HL-60 (cell line): ENCODE results near the gene CRTC3.

Experiments
- CTCF ChIP-seq: IDR thresholded peaks from one replicate; pipeline ENCODE4 v1.5.1; 2011; ENCODE audit warnings: low read length, control low read depth, inconsistent platforms; ENCODE audit not compliant: insufficient read depth
- POLR2AphosphoS5 ChIP-seq: IDR thresholded peaks from 2 replicates; pipeline ENCODE4 v1.6.1; 2012; ENCODE audit warnings: low read depth

- TF ChIP-seq CTCF (no peak), POLR2AphosphoS5 (no peak)
Observed at GRCh38 chr15:90598031-90598577, 68.4 kb downstream of the CRTC3 start.
